Osteoblast (primary cell): ENCODE measurements around the gene ABL2. TPM values are rescaled to one million over a fixed set of nuclear protein-coding genes. Genes with fewer than 3 reads are reported as not detected.
A peak's percentile ranks its signal among the peaks of the same experiment; 100 is the strongest.
"Not testable (repeated sequence)": the region's sequence is repeated elsewhere in the genome, so short reads cannot be mapped to it uniquely, and the experiment has no call there.

Experiments used
- DNase-seq: peaks from one replicate; pipeline ENCODE4 v3.0.0; 2011; ENCODE audit warnings: low spot score, mixed read lengths; ENCODE audit not compliant: insufficient read length; ENCODE audit errors: missing footprints
- H2AFZ ChIP-seq: 2 replicates; pipeline ENCODE4 v1.6.0; 2011; ENCODE audit warnings: mild to moderate bottlenecking, low read length
- H3K27ac ChIP-seq: 2 replicates; pipeline ENCODE4 v1.5.1; 2011; ENCODE audit warnings: mild to moderate bottlenecking, low read depth, low read length, moderate library complexity
- H3K27me3 ChIP-seq: 2 replicates; pipeline ENCODE4 v1.6.0; 2012; ENCODE audit warnings: mild to moderate bottlenecking, control low read depth, inconsistent platforms, low read length, moderate library complexity; ENCODE audit not compliant: insufficient read depth
- H3K36me3 ChIP-seq: 2 replicates; pipeline ENCODE4 v1.5.1; 2011; ENCODE audit warnings: mild to moderate bottlenecking, low read length, control low read depth, moderate library complexity; ENCODE audit not compliant: insufficient read depth
- H3K4me1 ChIP-seq: 2 replicates; pipeline ENCODE4 v1.5.1; 2011; ENCODE audit warnings: mild to moderate bottlenecking, low read length, control low read depth, moderate library complexity; ENCODE audit not compliant: insufficient read depth
- H3K4me2 ChIP-seq: 2 replicates; pipeline ENCODE4 v1.6.0; 2011; ENCODE audit warnings: mild to moderate bottlenecking, low read length; ENCODE audit not compliant: insufficient read depth
- H3K4me3 ChIP-seq: fragments of 200-600 bp; sonication (generic); 3 replicates; pipeline ENCODE4 v1.5.1; 2012; ENCODE audit warnings: mild to moderate bottlenecking, low read length, inconsistent platforms; ENCODE audit not compliant: insufficient read depth
- H3K79me2 ChIP-seq: 2 replicates; pipeline ENCODE4 v1.6.0; 2012; ENCODE audit warnings: mild to moderate bottlenecking, low read length, control low read depth, inconsistent platforms; ENCODE audit not compliant: insufficient read depth
- H3K9me3 ChIP-seq: 2 replicates; pipeline ENCODE4 v1.5.1; 2011; ENCODE audit warnings: low read depth, low read length, control low read depth
- H4K20me1 ChIP-seq: 2 replicates; pipeline ENCODE4 v1.6.0; 2012; ENCODE audit warnings: mild to moderate bottlenecking, low read length, control low read depth; ENCODE audit not compliant: insufficient read depth
- total RNA-seq: library from RNA; depleted of rRNA; stranded (reverse); fragments of >200 nt; gene quantifications from 2 replicates; pipeline ENCODE4 v1.2.3, GENCODE V29; 2012
- TF ChIP-seq, protein P1 (sequence below): IDR thresholded peaks from 2 replicates; pipeline ENCODE4 v1.5.1; 2011; ENCODE audit warnings: mild to moderate bottlenecking, low read depth, low read length, moderate library complexity; ENCODE audit errors: extremely low read depth

The ABL2 gene
- total RNA-seq, 1 donor, result 87.2 TPM

DNA sequence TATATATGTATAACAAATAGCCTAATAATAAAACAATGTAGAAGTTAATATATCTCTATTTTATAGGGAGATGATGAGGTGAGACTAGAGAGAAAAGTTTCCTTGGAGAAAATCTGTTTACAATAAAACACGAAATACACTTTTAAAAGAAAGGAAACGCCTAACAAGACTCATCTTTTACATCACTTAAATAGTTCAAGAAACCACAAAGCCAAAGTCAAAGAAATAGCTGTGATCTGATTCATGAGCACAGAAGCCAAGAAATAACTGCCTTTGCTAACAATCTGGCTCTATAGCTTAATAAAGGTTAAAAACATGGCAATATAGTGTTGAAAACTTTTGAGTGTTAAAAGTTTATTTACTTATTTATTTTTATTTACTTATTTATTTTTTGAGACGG lies 86.2 kb downstream of the ABL2 start:
- Histone ChIP-seq H3K4me2 (peak overlapping the region; percentile 94), H2AFZ (no peak overlapping the region), H3K27me3 (no peaks in the 10 kb centered on the region), H3K36me3 (peaks cover 10% of the 10 kb centered on the region), H3K9me3 (no peaks in the 10 kb centered on the region), H4K20me1 (peaks cover 25% of the 10 kb centered on the region), H3K27ac (peak overlapping the region; percentile 99), H3K79me2 (peaks cover 62% of the 10 kb centered on the region), H3K4me3 (no peak overlapping the region), H3K4me1 (peaks cover 40% of the 10 kb centered on the region)
- DNase-seq, result peak; percentile 73
- TF ChIP-seq, protein P1, sequence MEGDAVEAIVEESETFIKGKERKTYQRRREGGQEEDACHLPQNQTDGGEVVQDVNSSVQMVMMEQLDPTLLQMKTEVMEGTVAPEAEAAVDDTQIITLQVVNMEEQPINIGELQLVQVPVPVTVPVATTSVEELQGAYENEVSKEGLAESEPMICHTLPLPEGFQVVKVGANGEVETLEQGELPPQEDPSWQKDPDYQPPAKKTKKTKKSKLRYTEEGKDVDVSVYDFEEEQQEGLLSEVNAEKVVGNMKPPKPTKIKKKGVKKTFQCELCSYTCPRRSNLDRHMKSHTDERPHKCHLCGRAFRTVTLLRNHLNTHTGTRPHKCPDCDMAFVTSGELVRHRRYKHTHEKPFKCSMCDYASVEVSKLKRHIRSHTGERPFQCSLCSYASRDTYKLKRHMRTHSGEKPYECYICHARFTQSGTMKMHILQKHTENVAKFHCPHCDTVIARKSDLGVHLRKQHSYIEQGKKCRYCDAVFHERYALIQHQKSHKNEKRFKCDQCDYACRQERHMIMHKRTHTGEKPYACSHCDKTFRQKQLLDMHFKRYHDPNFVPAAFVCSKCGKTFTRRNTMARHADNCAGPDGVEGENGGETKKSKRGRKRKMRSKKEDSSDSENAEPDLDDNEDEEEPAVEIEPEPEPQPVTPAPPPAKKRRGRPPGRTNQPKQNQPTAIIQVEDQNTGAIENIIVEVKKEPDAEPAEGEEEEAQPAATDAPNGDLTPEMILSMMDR, result no peak

DNA sequence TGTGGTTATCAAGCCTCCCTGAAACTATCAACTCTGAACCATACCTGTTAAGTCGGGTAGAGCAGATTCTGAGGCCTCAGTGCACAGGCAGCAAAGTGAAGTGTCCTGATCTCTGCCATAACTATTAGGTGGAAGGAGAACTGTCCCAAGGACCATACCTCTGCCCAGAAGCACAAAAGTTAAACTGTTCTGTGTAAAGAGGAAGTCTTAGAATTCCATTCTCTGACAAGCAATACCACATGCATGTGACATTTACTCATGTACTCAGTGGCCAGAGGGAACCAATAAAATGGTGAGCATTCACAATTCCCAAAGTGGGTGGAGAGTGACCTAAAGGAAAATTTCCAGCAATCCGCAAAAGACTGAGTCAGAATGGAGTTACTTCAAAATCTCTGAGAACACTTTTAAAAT lies 86.6 kb downstream of the ABL2 start:
- Histone ChIP-seq H3K36me3 (peaks cover 10% of the 10 kb centered on the region), H3K27ac (peak overlapping the region; percentile 99), H3K27me3 (no peaks in the 10 kb centered on the region), H3K4me2 (peak overlapping the region; percentile 94), H4K20me1 (peaks cover 30% of the 10 kb centered on the region), H3K9me3 (no peaks in the 10 kb centered on the region), H2AFZ (no peak overlapping the region), H3K79me2 (peaks cover 66% of the 10 kb centered on the region), H3K4me1 (peaks cover 45% of the 10 kb centered on the region), H3K4me3 (peak overlapping the region; percentile 80)
- TF ChIP-seq, protein P1, result no peak
- DNase-seq, result no peak

- Histone ChIP-seq H3K4me3 (peak overlapping the region; percentile 80), H3K27ac (peak overlapping the region; percentile 99), H3K4me2 (peak overlapping the region; percentile 94), H2AFZ (no peak overlapping the region), H4K20me1 (peaks cover 39% of the 10 kb centered on the region), H3K4me1 (peaks cover 46% of the 10 kb centered on the region), H3K36me3 (peaks cover 10% of the 10 kb centered on the region), H3K27me3 (no peaks in the 10 kb centered on the region), H3K9me3 (no peaks in the 10 kb centered on the region), H3K79me2 (peaks cover 78% of the 10 kb centered on the region)
- TF ChIP-seq, protein P1, result no peak
- no peak for DNase-seq
Observed at GRCh38 chr1:179141592-179142251, 87.8 kb downstream of the ABL2 start.

DNA sequence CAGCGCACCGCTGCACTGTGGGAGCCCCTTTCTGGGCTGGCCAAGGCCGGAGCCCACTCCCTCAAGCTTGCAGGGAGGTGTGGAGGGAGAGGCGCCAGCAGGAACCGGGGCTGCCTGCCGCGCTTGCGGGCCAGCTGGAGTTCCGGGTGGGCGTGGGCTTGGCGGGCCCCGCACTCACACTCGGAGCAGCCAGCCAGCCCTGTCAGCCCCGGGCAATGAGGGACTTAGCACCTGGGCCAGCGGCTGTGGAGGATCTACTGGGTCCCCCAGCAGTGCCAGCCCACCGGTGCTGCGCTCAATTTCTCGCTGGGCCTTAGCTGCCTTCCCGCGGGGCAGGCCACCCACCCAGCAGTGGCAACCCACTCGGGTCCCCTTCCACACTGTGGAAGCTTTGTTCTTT lies 90.7 kb downstream of the ABL2 start:
- H3K4me3 ChIP-seq, result peak overlapping the region; percentile 15
- not testable (repeated sequence) for H3K27ac ChIP-seq, H3K9me3 ChIP-seq, H3K36me3 ChIP-seq, H2AFZ ChIP-seq, H3K27me3 ChIP-seq, DNase-seq
- H3K79me2 ChIP-seq, result peaks cover 72% of the 10 kb centered on the region
- peaks cover 43% of the 10 kb centered on the region for H4K20me1 ChIP-seq
- H3K4me1 ChIP-seq, result peaks cover 29% of the 10 kb centered on the region
- H3K4me2 ChIP-seq, result peak overlapping the region; percentile 94
